OCI-LY7 (cell line): ENCODE measurements around the gene KPNA1. TPM values are rescaled to one million over a fixed set of nuclear protein-coding genes. Genes with fewer than 3 reads are reported as not detected.

Source experiments
- BruUV-seq: library from RNA; stranded (reverse); fragments of 400-500 nt; replicated peaks from 2 replicates; lab custom pipeline; 2021; lab: Mats Ljungman, UMichigan
- CTCF ChIA-PET: fragments of 300-600 bp; sonication (Branson Sonifier 250); formaldehyde crosslinking; loops from one replicate; lab custom pipeline; 2022; ENCODE audit warnings: antibody characterized with exemption; ENCODE audit not compliant: unreplicated experiment; lab: Charles Lee
- POLR2A ChIA-PET: fragments of 300-600 bp; sonication (Branson Sonifier 250); formaldehyde crosslinking; loops from one replicate; lab custom pipeline; 2022; ENCODE audit warnings: antibody characterized with exemption; lab: Charles Lee
- DNase-seq: peaks from one replicate; pipeline ENCODE4 v3.0.0-alpha.2; 2015; ENCODE audit warnings: low spot score
- H2AFZ ChIP-seq: fragments of 200-600 bp; sonication (generic), shearing (Covaris generic); 2 replicates; pipeline ENCODE4 v1.6.1; 2014; ENCODE audit warnings: mild to moderate bottlenecking, antibody characterized with exemption, low read length, moderate library complexity
- H3K27ac ChIP-seq: fragments of 200-600 bp; sonication (generic); 2 replicates; pipeline ENCODE4 v1.5.1; 2014; ENCODE audit warnings: mixed run types, low read depth, mild to moderate bottlenecking, moderate library complexity, low read length, inconsistent platforms; ENCODE audit not compliant: poor library complexity, severe bottlenecking
- H3K36me3 ChIP-seq: fragments of 200-600 bp; sonication (generic); 2 replicates; pipeline ENCODE4 v1.6.1; 2014; ENCODE audit warnings: mild to moderate bottlenecking, antibody characterized with exemption, low read length, moderate library complexity, mixed read lengths; ENCODE audit not compliant: insufficient read depth
- H3K4me1 ChIP-seq: fragments of 200-600 bp; sonication (generic); 2 replicates; pipeline ENCODE4 v1.5.1; 2014; ENCODE audit warnings: mild to moderate bottlenecking, low read length; ENCODE audit not compliant: insufficient read depth, poor library complexity, severe bottlenecking
- H3K4me2 ChIP-seq: fragments of 200-600 bp; sonication (generic); 2 replicates; pipeline ENCODE4 v1.6.1; 2014; ENCODE audit warnings: mild to moderate bottlenecking, low read length
- H3K4me3 ChIP-seq: fragments of 200-600 bp; sonication (generic); 2 replicates; pipeline ENCODE4 v1.5.1; 2014; ENCODE audit warnings: mild to moderate bottlenecking, low read depth, low read length; ENCODE audit not compliant: poor library complexity, severe bottlenecking
- H3K79me2 ChIP-seq: fragments of 200-600 bp; sonication (generic); 2 replicates; pipeline ENCODE4 v1.6.1; 2016; ENCODE audit warnings: low read depth, mild to moderate bottlenecking, low read length, moderate library complexity, mixed read lengths; ENCODE audit not compliant: insufficient read depth
- H3K9me2 ChIP-seq: fragments of 200-600 bp; sonication (generic); 2 replicates; pipeline ENCODE4 v1.6.1; 2016; ENCODE audit warnings: mild to moderate bottlenecking, low read length, mixed read lengths; ENCODE audit not compliant: insufficient read depth
- H3K9me3 ChIP-seq: fragments of 200-600 bp; sonication (generic); 2 replicates; pipeline ENCODE4 v1.6.1; 2014; ENCODE audit warnings: mild to moderate bottlenecking, mixed run types, low read length, mixed read lengths
- H4K20me1 ChIP-seq: fragments of 200-600 bp; sonication (generic); 2 replicates; pipeline ENCODE4 v1.6.1; 2014; ENCODE audit warnings: mild to moderate bottlenecking, antibody characterized with exemption, low read length, moderate library complexity, mixed read lengths; ENCODE audit not compliant: insufficient read depth
- EZH2phosphoT487 ChIP-seq: fragments of 200-600 bp; sonication (generic); IDR thresholded peaks from 2 replicates; pipeline ENCODE4 v1.6.1; 2018; ENCODE audit warnings: low read depth, borderline replicate concordance, mild to moderate bottlenecking, mixed run types, antibody characterized with exemption, low read length, moderate library complexity, mixed read lengths
- intact Hi-C: fragments of 100-400 bp; cut with micrococcal nuclease; formaldehyde crosslinking; loops from one replicate; pipeline ENCODE4 v1.10.0; 2022; ENCODE audit not compliant: unreplicated experiment
- total RNA-seq, 2 experiments: library from RNA; depleted of rRNA in 1 of 2; stranded (reverse); fragments of >200 nt in 1 of 2; shearing (Covaris generic) in 1 of 2; gene quantifications; 2 replicates each; pipeline ENCODE4 v1.2.3, GENCODE V29; 2014 to 2022
- TF ChIP-seq, protein P1 (sequence below): fragments of 200-600 bp; sonication (generic); conservative IDR thresholded peaks from 2 replicates; pipeline ENCODE4 v1.5.1; 2014; ENCODE audit warnings: mild to moderate bottlenecking, antibody characterized with exemption, low read length, moderate library complexity, mixed read lengths

Gene KPNA1
- total RNA-seq, 2 experiments from 2014 or later: 20.0 to 77.5 TPM

DNA sequence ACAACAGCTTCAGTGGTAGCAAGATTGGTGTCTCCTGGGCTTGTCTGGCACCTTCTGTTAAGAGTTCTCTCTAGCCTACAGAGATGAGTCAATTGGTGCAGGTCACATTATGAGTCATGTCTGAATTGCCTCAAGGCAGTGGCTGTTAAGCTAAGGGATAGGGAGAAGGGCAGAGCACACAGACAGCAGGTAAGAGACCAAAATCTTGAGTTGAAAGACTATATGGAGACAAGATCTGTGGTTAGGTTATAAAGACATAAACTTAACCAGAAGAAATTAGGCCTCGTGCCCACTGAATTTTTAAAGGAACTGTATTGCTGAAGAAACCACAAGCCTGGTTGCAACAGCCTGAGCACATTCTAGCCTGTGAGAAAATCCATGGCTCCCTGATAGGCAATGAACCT, 19.2 kb upstream of the KPNA1 start:
- Histone ChIP-seq H2AFZ (no peak overlapping the region), H3K9me2 (no peaks in the 10 kb centered on the region), H3K9me3 (no peaks in the 10 kb centered on the region), H3K27ac (no peak overlapping the region), H3K4me3 (no peak overlapping the region), H4K20me1 (no peaks in the 10 kb centered on the region), H3K4me1 (no peaks in the 10 kb centered on the region), H3K4me2 (no peak overlapping the region), H3K36me3 (no peaks in the 10 kb centered on the region), H3K79me2 (no peaks in the 10 kb centered on the region)
- intact Hi-C loops: no loop called here
- CTCF ChIA-PET: no interaction called here
- no TSS peak for BruUV-seq
- POLR2A ChIA-PET: no interaction called here
- no peak for TF ChIP-seq EZH2phosphoT487
- TF ChIP-seq, protein P1, sequence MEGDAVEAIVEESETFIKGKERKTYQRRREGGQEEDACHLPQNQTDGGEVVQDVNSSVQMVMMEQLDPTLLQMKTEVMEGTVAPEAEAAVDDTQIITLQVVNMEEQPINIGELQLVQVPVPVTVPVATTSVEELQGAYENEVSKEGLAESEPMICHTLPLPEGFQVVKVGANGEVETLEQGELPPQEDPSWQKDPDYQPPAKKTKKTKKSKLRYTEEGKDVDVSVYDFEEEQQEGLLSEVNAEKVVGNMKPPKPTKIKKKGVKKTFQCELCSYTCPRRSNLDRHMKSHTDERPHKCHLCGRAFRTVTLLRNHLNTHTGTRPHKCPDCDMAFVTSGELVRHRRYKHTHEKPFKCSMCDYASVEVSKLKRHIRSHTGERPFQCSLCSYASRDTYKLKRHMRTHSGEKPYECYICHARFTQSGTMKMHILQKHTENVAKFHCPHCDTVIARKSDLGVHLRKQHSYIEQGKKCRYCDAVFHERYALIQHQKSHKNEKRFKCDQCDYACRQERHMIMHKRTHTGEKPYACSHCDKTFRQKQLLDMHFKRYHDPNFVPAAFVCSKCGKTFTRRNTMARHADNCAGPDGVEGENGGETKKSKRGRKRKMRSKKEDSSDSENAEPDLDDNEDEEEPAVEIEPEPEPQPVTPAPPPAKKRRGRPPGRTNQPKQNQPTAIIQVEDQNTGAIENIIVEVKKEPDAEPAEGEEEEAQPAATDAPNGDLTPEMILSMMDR: no peak
- no peak for DNase-seq

DNA sequence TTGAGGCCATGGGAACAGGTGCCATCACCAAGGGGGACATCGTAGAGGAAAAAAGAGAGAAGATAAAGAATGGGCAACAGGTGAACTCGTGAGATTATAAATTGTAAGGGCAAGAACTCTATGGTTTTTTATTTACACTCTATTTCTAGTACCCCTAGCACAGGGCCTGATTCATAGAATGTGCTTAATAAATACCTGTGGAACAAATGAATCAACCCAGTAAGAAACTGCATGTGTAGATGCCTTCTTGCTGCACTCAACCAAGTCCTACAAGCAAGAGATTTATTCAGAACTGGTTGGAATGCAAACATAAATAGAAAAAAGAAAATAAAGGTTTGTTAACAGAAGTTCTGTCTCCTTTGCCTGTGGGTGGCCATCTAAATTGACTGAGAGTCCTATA, 18.7 kb upstream of the KPNA1 start:
- Histone ChIP-seq H3K4me3 (no peak overlapping the region), H3K27ac (no peak overlapping the region), H3K36me3 (no peaks in the 10 kb centered on the region), H3K79me2 (no peaks in the 10 kb centered on the region), H3K4me2 (no peak overlapping the region), H3K9me2 (no peaks in the 10 kb centered on the region), H2AFZ (no peak overlapping the region), H3K9me3 (no peaks in the 10 kb centered on the region), H3K4me1 (no peaks in the 10 kb centered on the region), H4K20me1 (no peaks in the 10 kb centered on the region)
- no TSS peak for BruUV-seq
- TF ChIP-seq, protein P1: no peak
- no peak for TF ChIP-seq EZH2phosphoT487
- intact Hi-C loops: no loop called here
- POLR2A ChIA-PET: no interaction called here
- CTCF ChIA-PET: no interaction called here
- no peak for DNase-seq

DNA sequence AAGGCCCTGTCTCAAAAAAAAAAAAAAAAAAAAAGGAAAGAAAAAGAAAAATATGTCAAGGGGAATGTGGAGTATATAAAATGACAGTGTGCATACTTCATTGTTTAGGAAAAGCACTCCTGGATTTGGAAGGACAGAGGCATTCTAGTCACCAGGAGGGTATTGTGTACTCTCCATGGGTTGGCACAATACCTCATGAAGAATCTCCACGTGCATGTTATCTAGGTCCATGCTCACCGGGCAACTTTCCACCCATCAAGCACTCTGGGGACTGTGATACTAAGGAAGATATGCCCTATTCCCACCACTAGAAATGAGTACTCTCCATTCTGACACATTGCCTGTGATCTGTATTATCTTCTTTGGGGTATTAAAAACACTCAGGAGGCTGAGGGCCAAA, 15.4 kb upstream of the KPNA1 start:
- ChIA-PET POLR2A (no interaction called here), CTCF (no interaction called here)
- Histone ChIP-seq H2AFZ (no peak overlapping the region), H3K79me2 (no peaks in the 10 kb centered on the region), H3K4me2 (no peak overlapping the region), H3K27ac (no peak overlapping the region), H3K4me1 (no peaks in the 10 kb centered on the region), H3K9me2 (no peaks in the 10 kb centered on the region), H3K36me3 (no peaks in the 10 kb centered on the region), H3K4me3 (no peak overlapping the region), H4K20me1 (no peaks in the 10 kb centered on the region), H3K9me3 (no peaks in the 10 kb centered on the region)
- DNase-seq: no peak
- BruUV-seq: no TSS peak
- intact Hi-C loops: no loop called here
- TF ChIP-seq, protein P1: no peak
- no peak for TF ChIP-seq EZH2phosphoT487
